Muscle of leg (tissue), 11 donors: ENCODE results near the gene CUL9. TPM values are rescaled to one million over a fixed set of nuclear protein-coding genes. Genes with fewer than 3 reads are reported as not detected.

Experiments used
- DNase-seq: peaks from one replicate; pipeline ENCODE4 v3.0.0; 2013
- H3K27ac ChIP-seq: one replicate; pipeline ENCODE4 v1.5.1; 2013; ENCODE audit warnings: mild to moderate bottlenecking, low read length, control low read depth
- H3K27me3 ChIP-seq: one replicate; pipeline ENCODE4 v1.6.1; 2013; ENCODE audit warnings: low read length; ENCODE audit not compliant: control insufficient read depth, insufficient read depth
- H3K36me3 ChIP-seq: one replicate; pipeline ENCODE4 v1.6.1; 2013; ENCODE audit warnings: low read length; ENCODE audit not compliant: control insufficient read depth, insufficient read depth
- H3K4me1 ChIP-seq: one replicate; pipeline ENCODE4 v1.6.1; 2013; ENCODE audit warnings: low read length; ENCODE audit not compliant: control insufficient read depth, insufficient read depth
- H3K4me3 ChIP-seq: one replicate; pipeline ENCODE4 v1.5.1; 2013; ENCODE audit warnings: low read length, control low read depth
- H3K9me3 ChIP-seq: replicated peaks from 2 replicates; pipeline ENCODE4 v1.6.1; 2013; ENCODE audit warnings: low read depth, low read length; ENCODE audit not compliant: control insufficient read depth
- WGBS: methylation state at CpG from one replicate; pipeline ENCODE4 v1.1.5; 2013; ENCODE audit warnings: missing lambda C conversion rate; ENCODE audit not compliant: insufficient coverage; 5-methylcytosine and 5-hydroxymethylcytosine counted together
- polyA plus RNA-seq, 8 donors: library from polyadenylated mRNA; unstranded; fragments of 120-200 nt; gene quantifications; one replicate each; pipeline versions ENCODE4 v1.2.1 to v1.2.3, GENCODE V29; 2013; ENCODE audit warnings: inconsistent platforms in 1 of 8, low replicate concordance in 1 of 8; ENCODE audit not compliant: insufficient read length in 8 of 8, insufficient read depth in 1 of 8
- total RNA-seq: library from RNA; stranded (reverse); fragments of 120-200 nt; gene quantifications from one replicate; pipeline ENCODE4 v1.2.4, GENCODE V29; 2013

CUL9 gene
- total and polyA plus RNA-seq, 9 donors: 11.8 to 23.9 (median 19.4) TPM

DNA sequence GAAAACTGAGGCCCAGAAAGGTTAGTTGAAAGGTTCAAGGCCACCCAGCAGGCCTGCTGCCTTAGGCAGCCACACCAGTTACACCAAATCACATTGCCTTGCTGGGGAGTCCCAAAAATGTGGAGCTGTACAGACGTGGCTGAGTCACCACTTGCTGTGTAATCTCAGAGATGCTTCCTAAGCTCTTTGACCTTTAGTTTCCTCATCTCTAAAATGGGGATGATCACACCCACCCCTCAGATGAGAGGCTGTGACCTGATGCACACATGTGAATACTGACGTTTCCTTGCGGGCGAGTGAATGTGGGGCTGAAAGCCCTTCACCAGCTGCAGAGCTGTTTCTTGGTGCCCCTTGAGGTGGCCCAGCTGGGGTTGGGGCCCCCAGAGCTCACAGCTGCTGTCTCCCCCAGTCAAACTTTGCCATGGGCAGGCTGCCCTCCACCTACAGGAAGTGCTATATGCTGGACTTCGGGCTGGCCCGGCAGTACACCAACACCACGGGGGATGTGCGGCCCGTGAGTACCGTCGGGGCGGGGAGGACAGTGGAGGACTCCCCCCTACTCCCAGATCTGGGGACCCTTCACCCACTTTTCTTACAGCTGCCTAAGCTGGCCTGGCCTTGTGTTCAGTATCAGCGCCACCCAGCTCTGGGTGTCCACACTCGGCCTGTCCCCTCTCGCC is 72.3 kb downstream of the CUL9 start:
- WGBS: 82% methylated on average over 15 of the region's 15 CpGs
- DNase-seq: no peak
- Histone ChIP-seq H3K27me3 (peaks cover 33% of the 10 kb centered on the region), H3K4me1 (peaks cover 8% of the 10 kb centered on the region), H3K9me3 (no peaks in the 10 kb centered on the region), H3K27ac (no peak overlapping the region), H3K36me3 (no peaks in the 10 kb centered on the region), H3K4me3 (no peak overlapping the region)

DNA sequence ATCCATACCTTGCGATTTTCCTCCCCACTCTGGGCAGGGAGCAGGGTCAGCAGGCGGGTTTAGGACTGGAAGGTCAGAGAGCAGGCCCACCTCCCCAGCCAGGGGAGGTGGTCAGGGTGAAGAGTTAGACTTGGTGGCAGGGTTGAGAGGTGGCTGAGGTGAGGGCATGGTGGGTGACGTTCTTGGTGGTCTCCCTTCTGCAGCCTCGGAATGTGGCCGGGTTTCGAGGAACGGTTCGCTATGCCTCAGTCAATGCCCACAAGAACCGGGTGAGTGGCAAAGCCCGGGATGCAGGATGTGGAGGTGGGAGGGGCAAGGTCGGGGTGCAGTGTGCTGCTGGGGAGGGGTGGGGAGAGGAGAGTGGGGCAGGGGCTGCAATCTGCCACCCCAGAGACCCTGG is 72.8 kb downstream of the CUL9 start:
- Histone ChIP-seq H3K9me3 (no peaks in the 10 kb centered on the region), H3K4me1 (peaks cover 8% of the 10 kb centered on the region), H3K27me3 (peaks cover 31% of the 10 kb centered on the region), H3K27ac (no peak overlapping the region), H3K36me3 (no peaks in the 10 kb centered on the region), H3K4me3 (no peak overlapping the region)
- no peak for DNase-seq
- WGBS: 73% methylated on average over 8 of the region's 11 CpGs

DNA sequence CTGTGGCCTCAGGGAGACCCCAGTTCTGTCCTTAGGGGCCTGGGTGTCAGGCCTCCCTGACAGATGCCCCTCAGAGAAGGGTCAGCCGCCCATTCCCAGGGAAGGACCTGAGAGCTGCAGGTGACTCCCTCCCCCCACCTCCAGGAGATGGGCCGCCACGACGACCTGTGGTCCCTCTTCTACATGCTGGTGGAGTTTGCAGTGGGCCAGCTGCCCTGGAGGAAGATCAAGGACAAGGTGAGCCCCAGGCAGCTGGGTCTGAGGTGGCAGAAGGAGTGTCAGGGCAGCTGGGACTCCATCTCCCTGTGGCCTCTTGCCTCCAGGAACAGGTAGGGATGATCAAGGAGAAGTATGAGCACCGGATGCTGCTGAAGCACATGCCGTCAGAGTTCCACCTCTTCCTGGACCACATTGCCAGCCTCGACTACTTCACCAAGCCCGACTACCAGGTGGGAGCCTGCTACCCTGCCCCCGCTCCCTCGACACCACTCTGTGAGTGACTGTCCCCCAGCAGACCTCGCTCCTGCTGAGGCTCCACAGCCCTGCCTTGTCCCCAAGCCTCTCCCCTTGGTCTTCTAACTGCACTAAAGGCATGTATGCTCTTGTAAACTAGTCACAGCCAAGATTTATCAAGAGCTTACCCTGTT is 73.5 kb downstream of the CUL9 start:
- WGBS: 66% methylated on average over 8 of the region's 11 CpGs
- DNase-seq: no peak
- no peaks in the 10 kb centered on the region for H3K9me3 ChIP-seq

DNA sequence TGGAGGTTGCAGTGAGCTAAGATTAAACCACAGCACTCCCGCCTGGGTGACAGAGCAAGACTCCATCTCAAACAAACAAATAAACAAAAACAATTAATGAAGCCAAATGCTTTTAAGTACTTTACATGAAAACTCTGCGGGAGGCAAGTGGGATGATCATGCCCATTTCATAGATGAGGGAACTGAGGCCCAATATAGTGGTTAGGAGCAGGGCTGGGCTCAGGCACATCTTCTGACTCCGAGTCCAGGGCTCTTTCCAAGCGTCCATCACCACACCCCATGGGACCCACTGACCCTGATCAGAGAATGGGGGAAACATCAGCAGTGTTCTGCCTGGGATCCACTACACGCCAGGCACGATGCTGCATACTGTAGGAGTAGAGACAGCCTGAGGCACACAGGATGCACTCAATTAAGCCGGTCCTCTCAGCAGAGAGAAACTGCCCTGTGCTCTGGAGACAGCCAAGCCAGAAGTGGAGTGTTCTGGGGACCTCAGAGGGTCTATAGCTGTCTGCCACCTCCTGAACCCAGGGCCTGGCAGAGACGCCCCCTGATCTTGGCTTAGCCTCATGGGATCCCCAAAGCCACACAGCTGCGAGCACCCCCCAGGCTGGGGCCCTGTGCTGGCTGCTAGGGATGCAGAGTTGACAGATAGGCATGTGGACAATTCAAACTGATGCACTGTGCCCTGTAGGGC is 74.8 kb downstream of the CUL9 start:
- DNase-seq: no peak
- Histone ChIP-seq H3K4me3 (no peak overlapping the region), H3K27me3 (peaks cover 14% of the 10 kb centered on the region), H3K27ac (no peak overlapping the region), H3K9me3 (no peaks in the 10 kb centered on the region), H3K36me3 (no peaks in the 10 kb centered on the region), H3K4me1 (peaks cover under 1% of the 10 kb centered on the region)
- WGBS: 74% methylated on average over 5 of the region's 9 CpGs

More for the DNA sequence above, 73.5 kb downstream of the CUL9 start:
- Histone ChIP-seq H3K4me3 (no peak overlapping the region), H3K27me3 (peaks cover 27% of the 10 kb centered on the region), H3K4me1 (peaks cover 8% of the 10 kb centered on the region), H3K36me3 (no peaks in the 10 kb centered on the region), H3K27ac (no peak overlapping the region)

DNA sequence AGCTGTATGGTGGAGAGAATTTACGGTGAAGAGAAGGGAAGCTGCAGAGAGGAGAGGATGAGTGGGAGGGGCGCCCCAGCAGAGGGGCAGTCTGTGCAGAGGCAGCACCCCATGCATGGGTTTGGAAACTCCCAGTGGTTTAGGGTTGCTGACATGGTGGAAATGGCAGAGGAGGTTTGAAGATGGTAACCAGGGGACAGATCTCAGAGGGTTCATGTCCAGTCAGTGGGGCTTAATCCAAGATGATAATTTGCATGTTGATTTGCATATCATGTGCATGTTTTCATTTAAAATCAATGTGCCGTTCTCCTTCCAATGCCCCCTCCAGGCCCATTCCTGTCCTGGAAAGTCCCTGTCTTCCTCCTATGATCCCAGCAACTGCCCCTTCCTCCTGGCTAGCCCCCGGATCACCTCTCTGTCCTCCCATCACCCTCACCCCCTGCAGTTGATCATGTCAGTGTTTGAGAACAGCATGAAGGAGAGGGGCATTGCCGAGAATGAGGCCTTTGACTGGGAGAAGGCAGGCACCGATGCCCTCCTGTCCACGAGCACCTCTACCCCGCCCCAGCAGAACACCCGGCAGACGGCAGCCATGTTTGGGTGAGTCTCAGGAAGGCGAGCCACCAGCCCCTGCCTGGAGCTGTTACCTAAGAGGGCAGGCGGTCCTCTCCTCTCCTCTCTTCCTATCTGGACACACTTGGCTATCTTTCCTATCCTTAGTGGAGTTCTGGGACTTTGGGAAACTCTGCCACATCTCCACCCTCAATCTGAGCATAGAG is 75.6 kb downstream of the CUL9 start:
- Histone ChIP-seq H3K4me3 (no peak overlapping the region), H3K27me3 (peaks cover 7% of the 10 kb centered on the region), H3K9me3 (no peaks in the 10 kb centered on the region), H3K4me1 (no peaks in the 10 kb centered on the region), H3K36me3 (no peaks in the 10 kb centered on the region), H3K27ac (no peak overlapping the region)
- WGBS: 64% methylated on average over 8 of the region's 12 CpGs
- no peak for DNase-seq

DNA sequence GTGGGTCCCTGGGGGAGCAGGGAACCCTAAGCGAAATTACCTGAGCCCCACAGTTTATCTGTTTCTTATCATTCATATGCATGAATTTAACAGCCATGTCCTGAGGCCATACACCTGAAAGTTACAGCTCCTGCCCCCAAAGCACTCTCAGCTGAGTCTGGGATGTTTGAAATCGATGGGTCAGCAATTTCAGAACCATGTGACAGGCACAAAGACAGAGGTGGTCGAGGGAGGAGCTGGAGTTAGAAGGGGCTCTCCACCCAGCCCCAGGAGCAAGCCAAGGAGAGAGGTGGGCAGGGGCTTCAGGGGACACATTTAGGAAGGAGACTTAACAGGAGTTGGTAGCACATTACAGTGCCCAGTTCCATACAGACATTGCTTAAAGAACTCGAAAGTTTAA is 76.2 kb downstream of the CUL9 start:
- DNase-seq: no peak
- H3K4me3 ChIP-seq: no peak overlapping the region
- H3K36me3 ChIP-seq: no peaks in the 10 kb centered on the region
- no peaks in the 10 kb centered on the region for H3K9me3 ChIP-seq
- 28% methylated on average over 2 of the region's 4 CpGs for WGBS
- H3K27ac ChIP-seq: no peak overlapping the region
- peaks cover 2% of the 10 kb centered on the region for H3K27me3 ChIP-seq
- H3K4me1 ChIP-seq: no peaks in the 10 kb centered on the region

DNA sequence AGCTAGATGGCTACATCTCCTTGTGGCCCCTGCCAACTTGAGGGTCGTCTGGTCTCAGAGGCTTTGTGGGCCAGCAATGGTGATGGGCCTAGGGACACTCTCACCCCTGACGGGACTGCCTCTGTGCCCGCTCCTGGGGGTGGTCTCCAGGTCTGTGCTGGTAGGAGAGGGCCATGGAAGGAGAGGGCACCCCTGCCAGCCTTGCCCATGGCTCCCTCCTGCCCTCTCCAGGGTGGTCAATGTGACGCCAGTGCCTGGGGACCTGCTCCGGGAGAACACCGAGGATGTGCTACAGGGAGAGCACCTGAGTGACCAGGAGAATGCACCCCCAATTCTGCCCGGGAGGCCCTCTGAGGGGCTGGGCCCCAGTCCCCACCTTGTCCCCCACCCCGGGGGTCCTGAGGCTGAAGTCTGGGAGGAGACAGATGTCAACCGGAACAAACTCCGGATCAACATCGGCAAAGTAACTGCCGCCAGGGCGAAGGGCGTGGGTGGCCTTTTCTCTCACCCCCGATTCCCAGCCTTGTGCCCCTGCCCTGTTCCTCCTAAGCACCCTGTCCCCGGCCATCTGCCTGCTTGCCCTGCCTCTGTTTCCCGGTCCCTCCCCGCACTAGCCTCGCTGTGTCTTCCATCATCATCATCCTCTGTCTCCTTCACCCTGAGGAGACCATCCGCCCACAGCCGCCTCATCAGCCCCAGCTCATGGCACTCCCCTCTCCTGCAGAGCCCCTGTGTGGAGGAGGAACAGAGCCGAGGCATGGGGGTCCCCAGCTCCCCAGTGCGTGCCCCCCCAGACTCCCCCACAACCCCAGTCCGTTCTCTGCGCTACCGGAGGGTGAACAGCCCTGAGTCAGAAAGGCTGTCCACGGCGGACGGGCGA is 77.1 kb downstream of the CUL9 start:
- Histone ChIP-seq H3K36me3 (no peaks in the 10 kb centered on the region), H3K27ac (no peak overlapping the region), H3K4me1 (no peaks in the 10 kb centered on the region), H3K27me3 (no peaks in the 10 kb centered on the region), H3K9me3 (no peaks in the 10 kb centered on the region), H3K4me3 (no peak overlapping the region)
- DNase-seq: no peak
- WGBS: 89% methylated on average over 17 of the region's 30 CpGs

DNA sequence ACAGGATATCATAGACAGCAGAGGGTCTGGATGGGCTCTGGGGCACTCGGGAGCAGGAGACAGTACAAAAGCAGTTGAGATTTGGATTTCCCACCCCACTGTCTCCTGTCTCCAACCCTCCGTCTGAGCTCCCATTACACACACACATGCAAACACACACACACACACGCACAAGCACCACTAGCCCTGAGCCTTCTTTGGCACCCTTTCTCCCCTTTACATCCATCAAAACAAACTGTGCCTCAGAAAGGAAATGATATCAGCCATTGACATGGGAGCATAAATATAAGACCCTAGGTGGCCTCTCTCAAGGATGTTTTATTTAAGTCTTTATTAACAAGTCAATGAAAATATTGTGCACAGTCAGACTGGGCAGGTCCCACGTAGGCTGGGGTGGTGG is 78.8 kb downstream of the CUL9 start:
- Histone ChIP-seq H3K27me3 (no peaks in the 10 kb centered on the region), H3K9me3 (no peaks in the 10 kb centered on the region), H3K27ac (no peak overlapping the region), H3K4me1 (no peaks in the 10 kb centered on the region), H3K4me3 (no peak overlapping the region), H3K36me3 (no peaks in the 10 kb centered on the region)
- 82% methylated on average over 3 of the region's 4 CpGs for WGBS
- DNase-seq: no peak

DNA sequence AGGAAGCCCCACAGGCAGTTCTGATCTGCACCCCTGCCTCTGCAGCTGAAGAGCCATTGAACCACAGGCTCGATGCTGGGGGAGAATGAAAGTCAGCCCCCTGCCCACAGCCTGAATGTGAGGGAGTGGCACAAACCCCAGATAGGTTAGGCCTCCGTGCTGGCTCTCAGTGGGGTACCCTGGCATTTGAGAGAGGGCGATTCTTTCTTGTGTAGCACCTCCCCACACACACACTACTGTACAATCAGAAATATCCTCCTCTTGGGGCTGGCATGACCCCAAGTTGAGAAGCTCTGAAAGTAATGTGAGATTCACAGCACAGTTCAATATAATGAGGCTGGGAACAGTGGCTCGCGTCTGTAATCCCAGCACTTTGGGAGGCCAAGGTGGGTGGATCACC is 79.2 kb downstream of the CUL9 start:
- H3K4me1 ChIP-seq: no peaks in the 10 kb centered on the region
- no CpG with 5 or more reads among the region's 5 CpGs for WGBS
- DNase-seq: no peak
- H3K36me3 ChIP-seq: no peaks in the 10 kb centered on the region
- H3K27ac ChIP-seq: no peak overlapping the region
- no peak overlapping the region for H3K4me3 ChIP-seq
- no peaks in the 10 kb centered on the region for H3K27me3 ChIP-seq
- H3K9me3 ChIP-seq: no peaks in the 10 kb centered on the region
